Ramos (cell line): ENCODE data around the gene GPHN.

ENCODE experiments used
- in situ Hi-C: fragments of 300-500 bp; cut with MboI; formaldehyde crosslinking; loops from one replicate; pipeline ENCODE4 v1.14.3; 2022; ENCODE audit warnings: low sequenced_read_pairs; ENCODE audit not compliant: unreplicated experiment

GPHN gene

DNA sequence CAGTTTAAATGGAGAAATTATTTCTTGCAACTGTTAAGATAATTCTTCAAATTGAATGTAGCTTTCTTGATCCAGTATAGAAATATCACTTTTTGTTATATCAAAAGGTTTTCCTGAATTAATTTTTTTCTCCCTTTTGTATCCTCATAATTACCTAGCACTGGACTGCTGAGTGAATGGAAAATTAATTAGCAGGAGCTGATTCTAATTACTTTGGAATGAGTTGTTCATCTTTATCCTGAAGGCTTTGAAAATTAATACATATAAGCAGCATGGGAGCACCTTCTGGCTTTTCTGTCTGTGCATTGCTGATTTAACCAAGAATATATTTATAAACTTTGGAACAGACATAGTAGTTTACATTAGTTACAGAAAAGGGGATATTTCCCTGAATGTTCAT is 373.6 kb downstream of the GPHN start:
- in situ Hi-C loops: no loop called here

DNA sequence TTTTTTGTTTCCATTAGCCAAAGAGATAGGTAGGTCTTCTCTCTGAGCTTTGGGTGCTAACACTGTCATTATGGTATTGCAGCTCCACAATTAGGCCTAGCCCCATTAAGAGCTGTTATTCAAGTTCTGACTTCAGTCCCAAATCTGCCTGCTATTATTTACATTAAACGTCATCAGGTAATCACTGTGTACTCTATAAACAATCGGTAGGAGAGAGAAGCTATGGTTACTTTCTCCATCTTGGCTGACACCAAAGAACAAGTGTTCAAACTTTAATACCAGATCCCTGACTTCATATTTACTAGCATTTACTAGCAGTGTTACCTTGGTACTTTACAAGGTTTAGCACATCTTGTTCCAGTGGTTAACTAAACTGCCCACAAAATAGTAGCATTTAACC is 376.2 kb downstream of the GPHN start:
- in situ Hi-C loops: no loop called here

DNA sequence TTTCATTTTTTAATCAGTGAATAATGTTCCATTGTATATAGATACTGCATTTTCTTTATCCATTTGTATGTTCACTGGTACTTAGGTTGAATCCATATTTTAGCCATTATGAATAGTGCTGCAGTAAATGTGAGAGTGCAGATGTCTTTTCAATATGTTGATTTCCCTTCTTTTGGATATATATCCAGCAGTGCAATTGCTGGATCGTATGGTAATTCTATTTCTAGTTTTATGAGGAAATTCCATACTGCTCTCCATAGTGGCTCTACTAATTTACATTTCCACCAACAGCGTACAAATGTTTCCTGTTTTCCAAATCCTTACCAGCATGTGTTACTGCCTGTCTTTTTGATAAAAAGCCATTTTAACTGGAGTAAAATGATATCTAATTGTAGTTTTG is 392.8 kb downstream of the GPHN start:
- in situ Hi-C loops: no loop called here

DNA sequence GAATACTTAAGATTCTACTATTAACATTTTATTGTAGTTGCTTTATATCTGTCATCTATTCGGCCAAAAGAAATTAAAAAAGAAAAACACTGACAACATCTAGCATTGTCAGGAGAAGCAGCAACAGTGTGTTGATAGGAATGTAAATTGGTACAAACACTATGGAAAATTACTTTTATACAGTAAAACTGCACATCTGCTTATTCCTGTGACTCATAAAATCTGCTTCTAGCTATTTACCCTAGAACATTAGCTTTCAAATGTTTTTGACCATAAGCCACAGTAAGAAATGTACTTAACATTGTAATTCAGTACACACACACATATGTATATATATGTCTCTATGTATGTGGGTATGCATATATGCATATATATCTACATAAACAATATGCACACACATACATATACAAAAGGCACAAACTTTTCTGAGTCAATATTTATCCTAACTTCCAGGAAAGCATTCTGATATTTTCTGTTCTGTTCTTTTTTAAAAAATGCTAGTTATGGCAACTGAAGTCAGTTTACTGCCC is 402.4 kb downstream of the GPHN start:
- in situ Hi-C loops: no loop called here

DNA sequence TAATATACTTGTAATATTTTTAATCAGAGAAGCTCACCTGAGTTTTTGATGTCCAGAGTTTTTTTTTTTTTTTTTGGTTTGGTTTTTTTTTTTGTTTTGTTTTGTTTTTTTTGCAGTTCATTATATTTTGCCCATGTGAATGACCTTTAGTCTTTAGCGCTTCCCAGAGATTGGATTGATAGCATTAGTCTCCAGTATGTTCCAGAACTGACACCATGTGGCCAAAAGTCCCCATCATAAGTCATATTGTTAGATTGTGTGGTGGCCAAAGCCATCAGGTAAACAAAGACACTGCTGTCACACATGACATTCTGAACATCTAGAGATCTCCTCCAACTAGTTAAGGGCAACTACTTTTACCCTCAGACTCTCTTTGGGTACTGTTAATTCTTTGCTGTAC is 408.5 kb downstream of the GPHN start:
- in situ Hi-C loops: no loop called here

DNA sequence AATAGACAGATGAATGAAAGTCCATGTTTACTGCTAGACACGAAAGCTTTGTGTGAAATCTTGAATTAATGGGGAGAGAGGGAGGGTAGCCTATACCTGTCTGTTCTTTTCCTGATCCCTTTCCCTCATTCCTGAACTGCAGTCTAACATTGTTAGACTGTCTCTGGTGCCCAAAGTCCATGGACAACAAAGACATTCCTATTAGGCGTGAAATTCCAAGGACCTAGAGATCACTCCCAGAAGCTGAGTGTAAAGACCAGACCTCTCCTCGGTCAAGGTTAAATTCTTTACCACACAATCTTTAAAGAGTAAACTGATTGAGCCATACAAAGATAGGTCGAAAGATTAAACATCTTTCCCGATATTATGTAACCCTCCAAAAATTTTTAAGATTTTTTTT is 410.6 kb downstream of the GPHN start:
- in situ Hi-C loops: no loop called here

DNA sequence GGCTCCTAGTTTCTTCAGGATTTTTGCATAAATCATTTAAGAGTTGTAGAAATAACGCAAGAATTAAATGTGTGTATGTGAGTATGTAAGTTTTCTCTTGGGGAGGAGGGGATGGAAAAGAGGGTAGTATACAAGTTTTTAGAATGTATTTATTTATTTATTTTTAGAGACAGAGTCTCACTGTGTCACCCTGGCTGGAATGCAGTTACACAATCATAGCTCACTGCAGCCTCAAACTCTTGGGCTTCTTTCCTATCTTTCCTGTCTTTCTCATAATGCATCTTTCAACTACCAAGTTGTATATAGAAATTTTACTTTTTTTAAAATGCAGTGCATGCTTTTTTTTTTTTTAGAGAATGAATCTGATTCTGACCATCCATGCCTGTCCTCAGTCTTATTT is 412.2 kb downstream of the GPHN start:
- in situ Hi-C loops: no loop called here

DNA sequence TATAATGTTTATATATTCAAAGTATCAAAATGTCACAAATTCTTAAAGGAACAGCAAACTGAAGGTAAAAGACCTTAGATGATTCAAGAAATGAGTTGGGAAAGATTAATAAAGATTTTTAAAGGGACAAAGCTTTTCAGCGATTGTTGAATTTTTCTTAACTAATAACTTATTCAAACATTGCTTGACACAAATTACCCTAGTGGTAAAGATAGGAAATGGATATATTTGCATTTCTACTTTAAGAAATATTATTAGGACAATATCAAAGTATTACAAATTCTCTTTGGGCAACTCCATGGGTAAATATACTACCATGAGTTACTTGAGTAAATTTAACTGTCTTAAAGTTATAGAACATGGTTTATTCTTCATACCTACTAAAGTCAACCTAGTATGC is 415.3 kb downstream of the GPHN start:
- in situ Hi-C loops: no loop called here

DNA sequence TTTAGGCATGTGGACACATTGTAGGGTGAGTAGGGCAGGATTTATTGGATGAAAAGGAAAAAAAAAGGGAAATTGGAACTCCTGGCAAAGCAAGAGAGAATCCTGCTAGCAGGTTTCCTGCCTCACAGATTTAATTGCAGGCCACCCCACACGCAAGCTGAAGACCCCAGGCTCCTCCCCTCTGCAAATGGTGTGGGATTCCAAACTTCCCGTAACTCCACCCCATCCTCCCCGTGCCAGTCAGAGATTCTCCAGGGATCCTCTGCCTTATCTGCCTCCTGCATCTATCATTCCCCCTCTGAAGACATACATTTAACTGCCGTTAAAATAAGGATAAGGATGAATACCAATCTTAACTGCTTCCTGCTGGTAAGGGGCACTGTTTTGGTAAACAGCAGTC is 431.5 kb downstream of the GPHN start:
- in situ Hi-C loops: no loop called here

DNA sequence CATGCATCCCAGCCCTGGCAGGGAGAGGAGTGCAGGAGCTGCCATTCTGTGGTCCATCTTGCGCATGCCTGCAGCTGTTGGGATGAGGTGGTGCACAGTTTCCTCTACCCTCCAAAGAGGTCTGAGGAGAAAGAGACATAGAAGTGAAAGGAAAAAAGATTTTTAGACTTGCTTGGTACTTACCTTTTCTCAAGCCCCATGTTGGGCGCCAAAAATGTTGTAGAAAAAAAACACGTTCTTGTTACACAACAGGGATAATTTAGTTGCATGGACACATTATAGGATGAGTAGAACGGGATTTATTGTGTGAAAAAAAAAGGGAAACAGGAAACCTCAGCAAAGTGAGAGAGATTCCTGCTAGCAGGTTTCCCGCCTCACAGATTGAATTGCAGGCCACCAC is 436.9 kb downstream of the GPHN start:
- in situ Hi-C loops: no loop called here

DNA sequence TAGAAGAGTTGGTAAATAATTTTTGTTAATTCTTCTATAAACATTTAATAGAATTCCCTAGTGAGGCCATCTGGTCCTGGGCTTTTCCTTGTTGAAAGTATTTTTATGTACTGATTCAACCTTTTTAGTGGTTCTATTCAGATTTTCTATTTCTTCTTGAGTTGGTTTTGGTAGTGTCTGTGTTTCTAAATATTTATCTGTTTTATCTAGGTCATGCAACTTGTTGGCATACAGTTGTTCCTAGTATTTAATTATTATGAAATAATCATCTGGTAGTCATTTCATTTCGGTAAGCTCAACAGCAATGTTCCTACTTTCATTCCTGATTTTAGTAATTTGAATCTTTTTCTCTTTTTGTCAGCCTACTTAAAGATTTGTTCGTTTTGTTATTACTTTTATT is 447.2 kb downstream of the GPHN start:
- in situ Hi-C loops: no loop called here

DNA sequence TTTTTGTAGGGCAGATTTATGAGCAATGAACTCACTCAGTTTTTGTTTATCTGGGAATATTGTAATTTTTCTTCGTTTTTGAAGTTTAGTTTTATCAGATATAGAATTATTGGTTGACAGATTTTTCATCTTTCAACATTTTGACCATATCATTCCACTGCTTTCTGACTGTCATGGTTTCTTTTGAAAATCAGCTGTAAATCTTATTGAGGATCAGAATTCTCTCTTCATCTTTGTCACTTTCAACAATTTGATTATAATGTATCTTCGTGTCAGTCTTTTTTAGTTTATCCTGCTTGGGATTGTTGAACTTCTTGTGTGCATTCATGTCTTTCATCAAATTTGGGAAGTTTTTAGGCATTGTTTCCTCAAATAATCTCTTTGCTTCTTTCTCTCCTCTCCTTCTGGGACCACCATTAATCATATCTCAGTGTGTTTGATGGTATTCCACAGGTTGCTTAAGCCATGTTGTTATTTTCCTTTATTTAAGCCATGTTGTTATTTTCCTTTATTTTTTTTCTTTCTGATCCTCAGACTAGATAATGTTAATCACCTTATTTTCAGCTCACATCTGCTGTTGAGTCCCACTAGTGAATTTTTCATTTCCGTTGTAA is 451.6 kb downstream of the GPHN start:
- in situ Hi-C loops: no loop called here

DNA sequence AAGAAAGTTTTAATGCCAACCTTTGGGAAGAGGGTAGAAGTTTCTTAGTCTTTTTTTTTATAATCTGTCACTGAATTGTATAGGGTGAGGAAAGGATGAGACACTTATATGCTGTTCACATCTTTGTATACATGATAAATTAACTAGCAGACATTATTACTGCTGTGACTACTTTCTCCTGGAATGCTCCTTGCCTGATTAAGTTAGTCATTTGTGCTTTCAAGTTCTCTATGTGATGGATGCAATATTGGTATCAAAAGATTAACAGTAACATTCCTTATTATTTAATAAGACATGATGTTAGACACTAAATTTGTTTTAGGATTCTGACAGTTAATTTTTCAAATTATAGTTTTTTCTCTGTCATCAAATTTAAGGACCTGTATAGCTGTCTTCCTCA is 457.9 kb downstream of the GPHN start:
- in situ Hi-C loops: no loop called here

DNA sequence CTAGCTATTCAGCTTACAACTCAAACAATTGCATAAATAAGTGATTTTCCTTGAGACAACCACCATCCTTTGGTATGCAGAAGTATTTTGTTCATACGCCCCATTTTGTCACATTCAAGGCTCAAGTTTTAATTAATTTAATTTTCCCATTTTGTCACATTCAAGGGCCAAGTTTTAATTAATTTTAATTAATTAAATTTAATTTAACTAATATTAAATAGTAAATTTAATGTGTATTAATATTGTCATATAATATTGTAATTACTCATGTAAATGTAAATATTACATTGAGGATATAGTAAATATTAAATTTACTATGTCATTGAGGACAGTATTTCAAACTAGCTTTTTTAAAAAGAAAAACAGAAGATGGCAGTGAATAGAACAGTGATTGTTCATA is 464.5 kb downstream of the GPHN start:
- in situ Hi-C loops: no loop called here

DNA sequence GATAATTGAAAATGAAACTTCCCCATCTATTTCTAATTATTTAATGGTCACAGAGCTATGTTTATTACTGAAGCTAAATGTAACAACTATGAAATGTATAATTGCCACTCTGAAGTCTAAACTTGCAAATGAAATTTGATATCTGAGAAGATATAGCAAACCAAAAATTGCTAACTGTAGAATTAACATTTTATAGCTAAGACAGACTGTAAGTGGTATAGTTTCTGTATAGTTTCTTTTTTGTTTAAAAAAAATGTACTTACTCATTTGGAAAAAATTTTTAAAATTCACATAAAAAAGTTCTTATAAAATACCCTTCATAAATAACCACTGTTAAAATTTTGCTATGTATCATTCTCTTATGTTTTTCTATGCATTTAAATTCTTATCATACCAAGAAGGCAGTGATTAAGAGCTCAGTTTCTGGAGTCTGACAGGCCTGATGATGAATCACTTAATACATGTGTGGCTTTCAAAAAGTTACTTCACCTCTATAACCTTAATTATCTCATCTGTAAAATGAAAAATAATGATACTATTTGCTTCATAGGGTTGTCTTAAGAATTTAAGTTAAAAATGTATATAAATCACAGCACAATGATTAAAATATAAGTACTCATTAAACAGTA is 466.6 kb downstream of the GPHN start:
- in situ Hi-C loops: no loop called here

DNA sequence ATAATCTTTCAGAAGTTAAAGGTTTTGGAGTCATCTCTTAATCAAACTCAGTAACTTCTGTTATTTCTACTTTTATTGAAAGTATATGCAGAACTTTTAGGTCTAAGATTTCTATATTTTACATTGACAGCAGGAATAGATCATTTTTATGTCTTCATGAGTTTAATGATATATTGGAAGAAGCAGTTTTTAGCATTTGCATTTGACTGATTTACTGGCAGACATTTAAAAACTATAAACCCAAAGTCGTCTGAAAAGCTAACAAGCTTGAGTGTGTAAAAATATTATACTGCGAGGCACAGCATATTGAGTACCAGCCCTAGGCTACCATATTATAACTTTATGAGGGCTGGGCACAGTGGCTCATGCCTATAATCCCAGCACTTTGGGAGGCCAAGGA is 467.3 kb downstream of the GPHN start:
- in situ Hi-C loops: no loop called here

DNA sequence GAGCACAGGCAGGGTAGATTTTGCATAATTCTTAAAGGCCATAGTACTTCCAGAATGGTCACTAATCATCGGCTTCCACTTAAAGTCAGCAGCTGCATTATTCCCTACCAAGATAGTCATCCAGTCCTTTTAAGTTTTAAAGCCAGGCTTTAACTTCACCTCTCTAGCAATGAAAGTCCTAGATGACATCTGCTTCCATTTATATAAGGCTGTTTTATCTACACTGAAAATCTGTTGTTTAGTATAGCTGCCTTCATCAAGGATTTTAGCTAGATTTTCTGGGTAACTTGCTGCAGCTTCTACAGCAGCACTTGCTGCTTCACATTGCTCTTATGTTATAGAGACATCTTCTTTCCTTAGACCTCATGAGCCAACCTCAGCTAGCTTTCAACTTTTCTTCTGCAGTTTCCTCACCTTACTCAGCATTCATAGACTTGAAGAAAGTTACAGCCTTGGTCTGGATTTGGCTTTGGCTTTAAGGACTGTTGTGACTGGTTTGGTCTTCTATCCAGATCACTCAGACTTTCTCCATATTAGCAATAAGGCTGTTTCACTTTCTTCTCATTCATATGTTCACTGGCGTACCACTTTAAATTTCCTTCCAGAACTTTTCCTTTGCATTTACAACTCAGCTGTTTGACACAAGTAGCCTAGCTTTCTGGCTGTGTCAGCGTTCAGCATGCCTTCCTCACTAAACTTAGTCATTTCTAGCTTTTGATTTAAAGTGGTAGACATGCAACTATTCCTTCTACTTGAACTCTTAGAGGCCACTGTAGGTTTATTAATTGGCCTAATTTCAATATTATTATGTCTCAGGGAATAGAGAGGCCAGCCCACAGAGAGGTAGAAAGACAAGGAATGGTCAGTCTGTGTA is 471.4 kb downstream of the GPHN start:
- in situ Hi-C loops: no loop called here

DNA sequence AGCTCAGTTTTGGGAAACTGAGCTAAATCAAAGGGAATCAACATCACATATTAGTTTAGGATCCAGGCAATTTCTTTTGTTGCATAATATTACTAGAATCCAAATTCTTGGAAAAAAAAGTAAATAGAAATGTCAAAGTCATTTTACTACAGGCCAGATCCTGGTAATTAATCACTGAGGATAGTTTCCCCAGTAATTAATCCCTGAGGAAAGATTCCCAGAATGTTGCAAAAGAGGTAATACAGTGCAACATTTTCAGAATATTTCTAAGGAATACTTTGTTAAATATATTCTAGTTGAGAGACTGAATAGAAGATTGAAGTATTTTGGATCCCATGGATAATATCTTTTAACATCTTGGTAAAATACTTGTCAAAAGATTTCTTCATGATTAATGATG is 474.3 kb downstream of the GPHN start:
- in situ Hi-C loops: no loop called here

DNA sequence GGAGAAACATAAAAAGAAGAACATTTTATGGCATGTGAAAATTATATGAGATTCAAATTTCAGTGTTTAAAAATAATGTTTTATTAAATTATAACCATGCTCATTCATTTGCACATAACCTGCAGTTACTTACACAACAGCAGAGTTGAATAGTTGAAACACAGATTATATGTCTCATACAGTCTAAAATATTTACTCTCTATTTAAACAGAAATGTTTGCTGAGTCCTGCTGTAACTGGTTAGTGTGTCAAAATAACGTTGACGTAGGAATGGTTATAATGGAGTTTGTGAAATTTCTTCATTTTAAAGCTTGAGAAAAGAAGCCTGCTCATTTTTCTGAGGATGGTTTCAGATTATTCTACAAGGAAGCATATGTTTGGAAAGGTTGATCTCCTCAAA is 484.8 kb downstream of the GPHN start:
- in situ Hi-C loops: no loop called here

DNA sequence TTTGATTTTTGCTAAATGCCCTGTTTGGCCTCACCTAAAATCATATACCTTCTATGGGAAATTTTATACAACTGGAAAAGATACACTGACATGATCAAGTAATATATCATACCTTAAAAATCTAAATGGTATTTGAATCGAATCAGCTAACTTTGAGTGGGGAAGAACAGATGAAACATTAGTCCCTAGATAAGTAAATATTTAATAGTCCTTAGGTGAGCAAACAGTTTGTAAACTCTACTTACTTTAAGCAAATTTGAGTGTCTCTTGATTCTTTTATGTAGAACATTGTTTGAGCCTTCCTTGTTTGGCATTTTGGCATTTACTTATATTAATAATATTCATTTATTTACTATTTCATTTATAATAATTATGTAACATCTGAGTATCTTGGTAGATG is 485.6 kb downstream of the GPHN start:
- in situ Hi-C loops: no loop called here

DNA sequence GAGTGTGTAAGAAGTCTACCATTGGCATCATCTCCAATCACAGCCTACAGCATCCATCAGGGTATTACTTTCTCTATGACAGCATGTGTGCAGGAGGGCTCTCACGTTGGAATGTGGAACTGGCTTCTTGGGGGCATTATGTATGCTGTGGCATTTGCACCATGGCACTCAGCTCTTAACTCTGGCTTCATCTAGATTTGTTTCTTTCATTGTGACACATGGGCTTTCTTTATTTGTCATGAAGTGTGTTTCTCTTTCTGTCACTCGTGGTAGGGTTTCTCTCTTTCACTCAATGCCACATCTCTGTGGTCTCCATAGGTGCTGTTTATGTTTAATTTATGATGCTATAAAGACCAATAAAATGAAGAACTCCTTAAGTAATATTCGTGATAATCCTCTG is 490.1 kb downstream of the GPHN start:
- in situ Hi-C loops: no loop called here
